HG03354 (cell line): Measurements from ENCODE around the gene ACSL3.
"Not testable (repeated sequence)": the region's sequence is repeated elsewhere in the genome, so short reads cannot be mapped to it uniquely, and the experiment has no call there.

ENCODE experiments used
- ATAC-seq: cut with Tn5 transposase; IDR thresholded peaks from one replicate; pipeline ENCODE4 v1.9.1; 2021; ENCODE audit warnings: mild to moderate bottlenecking; ENCODE audit not compliant: unreplicated experiment, poor library complexity, severe bottlenecking

ACSL3 gene

DNA sequence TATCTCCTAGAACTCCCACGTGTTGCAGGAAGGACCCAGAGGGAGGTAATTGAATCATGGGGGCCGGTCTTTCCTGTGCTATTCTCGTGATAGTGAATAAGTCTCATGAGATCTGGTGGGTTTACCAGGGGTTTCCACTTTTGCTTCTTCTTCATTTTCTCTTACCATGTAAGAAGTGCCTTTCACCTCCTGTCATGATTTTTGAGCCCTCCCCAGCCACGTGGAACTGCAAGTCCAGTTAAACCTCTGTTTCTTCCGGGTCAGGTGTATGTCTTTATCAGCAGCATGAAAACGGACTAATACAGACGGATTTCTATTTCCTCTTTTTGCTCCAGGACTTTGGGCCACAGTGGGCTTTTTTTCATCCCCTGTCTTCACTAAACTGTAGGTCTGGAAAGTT is 102.8 kb downstream of the ACSL3 start:
- ATAC-seq: no peak

DNA sequence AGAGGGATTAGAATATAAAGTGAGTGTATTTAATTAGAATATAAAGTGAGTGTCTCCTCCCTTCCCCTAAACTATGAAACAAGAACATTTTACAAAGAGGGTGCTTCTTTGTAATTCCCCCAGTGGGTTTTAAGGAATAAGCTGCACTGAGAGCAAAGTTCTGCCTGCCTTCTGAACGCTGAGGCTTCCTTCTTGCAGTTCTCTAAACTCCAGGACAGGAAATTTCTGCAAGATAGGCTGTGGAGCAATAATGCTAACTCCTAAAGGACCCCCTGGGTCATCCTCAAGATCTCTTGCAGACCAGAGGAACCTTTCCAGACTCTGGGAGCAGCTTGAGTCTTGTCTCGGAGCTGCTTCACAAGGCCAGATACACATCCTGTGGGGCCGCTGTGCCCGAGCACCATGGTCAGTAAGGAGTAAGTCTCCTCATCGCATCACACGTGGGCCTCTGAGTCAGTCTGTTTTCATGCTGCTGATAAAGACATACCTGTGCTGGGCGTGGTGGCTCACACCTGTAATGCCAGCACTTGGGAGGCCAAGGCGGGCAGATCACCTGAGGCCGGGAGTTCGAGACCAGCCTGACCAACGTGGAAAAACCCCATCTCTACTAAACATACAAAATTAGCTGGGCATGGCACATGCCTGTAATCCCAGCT is 103.7 kb downstream of the ACSL3 start:
- no peak for ATAC-seq

DNA sequence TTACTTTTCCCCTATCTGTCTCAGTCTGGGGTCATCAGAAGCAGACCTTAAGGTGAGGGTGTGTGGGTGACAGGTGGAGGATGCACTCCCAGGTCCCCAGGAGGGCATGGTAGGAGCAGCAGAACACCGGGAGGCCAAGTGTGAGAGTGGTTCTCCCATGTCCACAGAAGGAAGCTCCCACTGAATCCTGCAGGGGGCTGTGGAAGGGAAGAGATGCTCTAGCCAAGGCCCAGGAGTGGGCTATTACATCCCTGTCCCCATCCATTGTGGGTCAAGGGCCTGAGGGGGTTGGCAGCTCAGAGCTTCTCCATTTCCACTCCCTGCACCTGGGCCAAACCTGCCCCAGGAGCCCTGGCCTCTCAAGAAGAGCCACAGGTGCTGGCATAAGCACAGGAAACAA is 104.7 kb downstream of the ACSL3 start:
- ATAC-seq: no peak

DNA sequence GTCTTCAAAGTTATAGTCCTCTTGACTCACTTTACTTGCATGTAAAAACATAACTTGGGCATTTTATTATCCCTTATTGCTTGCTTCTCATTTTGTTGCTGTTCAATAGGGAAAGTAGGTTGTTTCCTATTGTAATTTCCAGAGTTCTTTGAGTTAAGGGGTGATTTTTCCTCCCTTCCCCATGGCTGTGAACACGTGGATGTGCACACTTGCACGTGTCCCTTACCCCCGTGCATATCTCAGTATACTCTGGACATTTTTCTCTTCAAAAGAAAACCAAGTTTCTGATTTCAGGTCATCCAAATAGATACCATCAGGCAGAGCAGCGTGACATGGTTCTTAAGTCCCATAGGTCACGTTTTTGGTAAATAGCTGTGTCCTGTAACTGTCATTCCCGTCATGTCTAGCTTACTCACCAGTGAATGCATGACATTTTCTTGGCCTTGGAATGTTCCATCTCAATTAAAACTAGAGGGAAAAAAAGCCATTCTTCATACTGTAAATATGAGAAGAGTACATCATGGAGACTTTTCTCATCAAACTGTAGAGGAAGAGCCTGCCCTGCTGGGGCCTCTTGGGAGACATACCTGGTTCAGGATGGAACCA is 107.8 kb downstream of the ACSL3 start:
- ATAC-seq: no peak

DNA sequence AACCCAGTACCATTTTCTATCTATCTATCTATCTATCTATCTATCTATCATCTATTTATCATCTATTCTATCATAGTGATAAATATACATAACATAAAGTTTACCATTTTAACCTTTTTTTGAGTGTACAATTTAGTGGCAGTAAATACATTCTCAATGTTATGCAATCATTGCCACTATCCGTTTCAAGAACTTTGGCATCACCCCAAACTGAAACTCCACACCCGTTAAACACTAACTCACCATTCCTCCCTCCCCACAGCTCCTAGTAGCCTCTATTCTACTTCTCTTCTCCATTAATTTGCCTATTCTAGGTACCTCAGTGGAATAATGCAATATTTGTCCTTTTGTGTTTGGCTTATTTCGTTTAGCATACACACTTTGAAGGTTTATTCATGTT is 108.7 kb downstream of the ACSL3 start:
- ATAC-seq: no peak

DNA sequence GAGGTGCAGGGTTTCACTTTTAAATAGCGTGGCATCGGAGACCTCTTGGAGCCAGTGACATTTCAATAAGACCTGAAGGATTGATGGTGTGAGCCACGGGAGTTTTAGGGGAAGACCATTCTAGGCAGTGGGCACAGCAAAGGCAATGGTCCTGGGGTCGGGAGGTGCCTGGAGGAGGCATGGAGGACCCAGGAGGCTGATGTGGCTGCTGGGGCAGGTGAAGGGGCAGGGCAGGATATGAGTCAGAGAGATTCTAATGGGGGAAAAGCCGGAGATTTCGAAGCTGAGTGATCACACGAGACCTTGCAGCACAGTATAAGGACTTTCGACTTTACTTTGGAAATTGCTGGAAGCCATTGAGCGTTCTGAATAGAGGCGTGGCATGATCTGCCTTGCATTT is 111.6 kb downstream of the ACSL3 start:
- no peak for ATAC-seq

DNA sequence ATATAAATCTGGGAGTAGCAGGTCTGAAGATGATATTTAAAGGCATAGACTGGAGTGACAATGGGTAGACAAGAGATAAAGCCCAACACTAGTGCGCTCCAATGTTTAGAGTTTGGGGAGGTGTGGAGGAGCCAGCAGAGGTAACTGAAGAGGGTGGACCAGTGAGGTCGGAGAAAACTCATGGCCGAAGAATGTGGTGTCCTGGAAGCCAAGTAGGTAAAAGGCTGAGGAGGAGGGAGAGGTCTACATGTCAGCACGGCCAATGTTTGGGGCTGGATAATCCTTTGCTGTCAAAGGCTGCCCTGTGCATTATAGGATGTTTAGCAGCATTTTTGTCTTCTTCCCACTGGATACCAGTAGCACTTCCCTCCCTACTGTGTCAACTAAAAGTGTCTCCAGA is 112.4 kb downstream of the ACSL3 start:
- ATAC-seq: no peak

DNA sequence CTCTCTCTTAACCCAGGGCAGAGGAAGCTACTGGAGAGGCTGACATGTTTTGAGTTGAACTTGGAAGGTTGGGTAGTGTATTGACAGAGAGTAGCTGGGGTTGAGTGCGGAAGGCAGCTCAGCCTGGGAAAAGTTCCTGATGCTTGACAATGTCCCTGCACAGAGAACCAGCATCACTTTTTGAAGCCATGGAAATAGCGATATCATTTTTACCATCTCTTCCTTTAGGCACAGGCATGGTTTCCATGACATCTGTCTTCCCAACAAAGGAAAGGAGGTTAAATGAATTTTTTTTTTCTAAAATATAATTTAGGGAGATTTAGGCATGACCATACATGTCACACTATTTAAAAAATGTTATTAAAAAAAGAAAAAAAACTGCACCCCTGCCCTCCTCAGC is 112.9 kb downstream of the ACSL3 start:
- no peak for ATAC-seq

DNA sequence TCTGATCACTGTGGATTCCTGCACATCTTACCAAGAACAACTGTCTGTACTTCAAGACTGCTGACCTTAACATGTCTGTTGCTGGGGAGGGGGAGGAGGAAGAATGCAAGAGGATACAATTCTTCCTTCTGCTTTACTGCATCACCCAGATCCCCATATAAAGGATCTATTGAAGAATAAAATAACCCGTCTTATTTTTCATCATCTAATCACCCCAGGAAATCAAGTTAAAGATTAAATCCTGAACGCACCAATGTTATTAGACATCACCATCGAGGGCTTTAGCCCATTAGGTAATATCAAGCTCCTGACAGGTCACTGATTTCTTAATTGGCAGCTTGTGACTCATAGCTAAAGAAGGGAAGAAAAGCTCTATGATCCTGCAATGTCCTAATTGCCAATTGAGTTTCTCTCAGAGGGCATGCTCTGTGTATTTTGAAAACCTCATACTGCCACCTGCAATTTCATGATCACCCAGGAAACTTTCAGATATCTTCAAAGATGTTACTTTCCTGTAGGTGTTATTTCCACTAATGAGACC is 115.8 kb downstream of the ACSL3 start:
- no peak for ATAC-seq

DNA sequence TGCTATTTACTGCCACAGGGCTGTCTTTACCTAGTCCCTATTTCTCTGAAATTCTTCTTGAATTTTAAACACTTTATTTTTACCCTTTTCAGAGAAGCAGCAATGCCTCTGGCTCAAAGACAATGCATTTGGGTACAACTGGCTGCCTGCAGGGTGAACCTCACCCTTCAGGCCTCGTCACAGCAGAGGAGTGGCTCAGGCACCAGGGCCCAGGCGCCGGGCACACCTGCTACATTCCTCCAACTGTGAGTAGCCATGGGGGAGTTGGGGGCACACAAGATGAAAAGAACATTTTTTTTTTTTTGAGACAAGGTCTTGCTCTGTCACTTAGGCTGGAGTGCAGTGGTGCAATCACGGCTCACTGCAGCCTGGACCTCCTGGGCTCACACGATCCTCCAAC is 116.3 kb downstream of the ACSL3 start:
- no peak for ATAC-seq

DNA sequence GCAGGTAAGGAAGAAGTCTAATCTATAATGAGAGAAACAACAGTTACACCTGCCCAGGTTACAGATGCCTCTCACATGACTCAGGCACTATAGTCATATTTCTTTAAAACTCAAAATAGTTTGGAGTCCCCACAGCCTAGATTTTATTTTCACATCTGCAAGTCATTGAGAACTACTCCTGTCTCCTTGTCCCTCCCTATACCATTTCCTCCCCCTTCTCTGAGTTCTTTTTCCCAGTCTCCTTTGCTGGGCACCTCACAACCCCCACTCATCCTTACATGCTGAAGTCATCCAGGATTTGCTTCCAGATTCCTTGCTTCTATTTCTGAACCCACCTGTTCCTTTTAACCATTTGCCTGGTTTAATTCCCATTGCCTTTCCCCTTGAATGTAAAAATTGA is 118.0 kb downstream of the ACSL3 start:
- no peak for ATAC-seq

DNA sequence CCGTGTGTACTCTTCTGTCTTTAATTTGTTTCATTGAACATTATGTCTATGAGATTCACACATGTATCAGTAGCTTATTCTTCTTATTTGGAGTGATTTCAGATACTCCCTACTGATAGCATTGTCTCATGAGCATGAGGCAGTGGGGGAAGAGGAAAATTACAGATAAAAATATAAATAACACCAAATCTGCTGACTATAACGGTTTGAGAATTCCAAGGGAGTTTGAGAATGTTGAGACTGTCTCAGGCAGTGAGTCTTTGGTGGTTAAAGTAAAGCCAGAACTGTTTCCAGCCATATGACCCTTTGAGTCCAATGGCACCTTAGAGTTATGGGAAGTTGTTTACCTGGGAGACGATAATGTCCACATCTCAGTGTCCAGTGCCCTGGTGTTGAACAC is 118.6 kb downstream of the ACSL3 start:
- no peak for ATAC-seq

DNA sequence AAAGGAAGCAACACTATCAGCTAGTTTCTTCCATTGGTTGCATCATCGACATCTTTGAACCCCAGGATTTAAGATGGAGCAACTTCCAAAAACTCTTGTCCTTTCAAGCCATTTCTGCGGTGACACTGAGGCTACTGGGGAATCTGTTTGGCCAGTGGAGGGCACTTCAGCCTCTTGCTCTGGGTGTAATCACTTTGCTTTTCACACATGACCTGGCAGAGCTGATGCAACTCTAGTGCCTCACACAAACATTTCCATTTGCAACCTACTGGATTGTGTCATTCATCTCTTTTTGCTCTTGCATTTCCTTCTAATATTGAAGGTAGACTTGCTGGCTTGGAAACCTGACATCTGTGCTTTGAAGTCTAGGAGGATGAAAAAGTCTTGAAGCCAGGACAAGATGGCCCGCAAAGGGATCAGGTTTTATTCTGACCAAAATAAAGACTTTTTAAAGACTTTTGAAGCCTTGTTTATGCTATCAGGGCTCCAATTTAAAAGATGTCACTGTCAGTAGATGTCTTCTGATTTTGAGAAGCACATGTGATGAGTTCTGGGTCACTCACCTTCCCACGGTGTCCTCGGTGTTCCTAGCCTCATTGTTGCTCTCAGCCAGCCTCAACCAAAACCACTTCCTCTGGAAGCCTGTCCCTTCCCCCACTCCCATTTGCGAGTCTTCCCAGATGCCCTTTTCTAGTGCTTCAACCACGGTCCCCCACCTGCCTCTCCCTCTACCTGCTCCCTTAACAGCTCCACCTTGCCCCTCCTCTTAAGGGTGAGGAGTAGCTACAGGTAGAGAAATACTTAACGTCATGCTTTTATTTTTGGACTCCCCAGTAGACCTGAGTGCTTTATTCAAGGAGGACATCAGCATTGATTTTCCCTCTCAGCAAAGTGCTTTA is 121.4 kb downstream of the ACSL3 start:
- ATAC-seq: peak; percentile 77

DNA sequence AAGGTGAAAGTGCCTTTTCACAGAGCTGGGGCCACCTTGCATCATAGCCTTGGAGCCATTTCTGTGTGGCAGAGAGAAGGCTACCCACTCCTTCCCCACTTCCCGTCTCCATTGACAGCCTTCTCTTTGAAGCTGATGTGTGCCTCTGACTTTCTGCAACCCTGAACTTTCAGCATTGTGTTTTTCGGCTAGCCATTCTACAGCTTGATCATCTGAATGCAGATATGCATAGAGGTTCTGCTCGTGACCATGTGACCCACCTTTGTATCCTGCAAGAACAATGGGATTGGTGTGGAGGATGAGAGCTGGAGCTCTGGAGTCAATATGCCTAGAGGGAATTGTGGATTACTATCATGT is 122.1 kb downstream of the ACSL3 start:
- ATAC-seq: no peak

DNA sequence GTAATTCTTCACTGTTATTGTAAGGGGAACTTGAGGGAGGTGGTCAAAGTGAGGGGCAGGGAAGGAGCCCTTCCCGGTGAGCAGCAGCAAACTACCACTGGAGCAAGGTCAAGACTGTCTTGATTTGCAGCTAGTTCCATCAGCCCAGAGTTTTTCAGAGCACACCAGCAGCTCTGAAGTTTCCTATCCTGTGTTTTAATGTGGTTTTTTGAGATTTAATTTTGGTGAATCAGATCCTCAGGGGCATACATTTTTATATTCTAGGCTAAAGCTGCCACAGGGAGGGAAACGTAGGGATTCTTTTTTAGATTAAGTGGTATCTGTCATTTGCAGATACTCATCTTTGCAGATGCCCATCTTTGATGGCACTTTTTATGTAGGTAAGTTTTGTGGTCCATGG is 124.1 kb downstream of the ACSL3 start:
- ATAC-seq: no peak

DNA sequence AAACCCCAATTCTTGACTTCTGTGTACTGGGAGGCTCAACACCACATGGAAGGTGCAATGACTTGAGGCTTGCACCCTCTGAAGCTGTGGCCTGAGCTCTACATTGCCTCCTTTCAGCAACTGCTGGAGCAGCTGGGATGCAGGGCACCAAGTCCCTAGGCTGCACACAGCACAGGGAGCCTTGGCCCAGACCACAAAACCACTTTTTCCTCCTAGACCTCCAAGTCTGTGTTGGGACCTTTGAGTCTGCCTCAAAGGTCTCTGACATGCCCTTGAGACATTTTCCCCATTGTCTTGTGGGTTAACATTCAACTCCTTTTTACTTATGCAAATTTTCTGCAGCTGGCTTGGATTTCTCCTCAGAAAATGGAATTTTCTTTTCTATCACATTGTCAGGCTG is 128.6 kb downstream of the ACSL3 start:
- ATAC-seq: no peak

DNA sequence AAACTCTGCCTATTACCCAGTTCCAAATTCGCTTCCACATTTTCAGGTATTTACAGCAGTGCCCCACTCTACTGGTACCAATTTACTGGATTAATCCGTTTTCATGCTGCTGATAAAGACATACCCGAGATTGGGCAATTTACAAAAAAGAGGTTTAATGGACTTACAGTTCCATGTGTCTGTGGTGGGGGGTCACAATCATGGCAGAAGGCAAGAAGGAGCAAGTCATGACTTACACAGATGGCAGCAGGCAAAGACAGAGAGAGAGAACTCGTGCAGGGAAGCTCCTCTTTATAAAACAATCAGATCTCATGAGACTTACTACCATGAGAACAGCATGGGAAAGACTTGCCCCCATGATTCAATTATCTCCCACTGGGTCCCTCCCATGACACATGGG is 129.4 kb downstream of the ACSL3 start:
- not testable (repeated sequence) for ATAC-seq

DNA sequence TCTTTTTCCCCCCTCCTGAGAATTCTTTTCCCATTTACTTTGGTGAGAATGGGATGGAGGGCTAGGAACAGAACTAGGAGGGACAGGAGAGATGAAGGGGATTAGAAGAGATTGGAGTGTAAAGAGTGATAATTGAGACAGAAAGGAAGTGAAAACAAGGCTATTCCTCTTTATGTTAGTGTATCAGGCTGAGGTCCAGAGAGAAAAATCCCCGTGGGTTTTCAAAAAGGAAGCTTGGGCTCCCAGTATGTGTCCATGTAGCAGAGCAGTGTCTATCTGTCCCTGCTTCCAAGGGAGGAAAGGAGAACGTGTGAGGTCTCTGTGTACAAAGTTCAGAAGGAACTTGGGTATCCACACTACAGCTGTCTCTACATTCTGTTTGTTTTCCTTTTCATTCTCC is 131.3 kb downstream of the ACSL3 start:
- no peak for ATAC-seq
